K562 (cell line): ENCODE data around the gene MXD3. TPM values are rescaled to one million over a fixed set of nuclear protein-coding genes. Genes with fewer than 3 reads are reported as not detected.
A peak's percentile ranks its signal among the peaks of the same experiment; 100 is the strongest.

ENCODE experiments used
- E2F1 ChIP-seq: sonication (generic); formaldehyde crosslinking; IDR thresholded peaks from 2 replicates; pipeline ENCODE4 v1.8.1; 2023; ENCODE audit warnings: mild to moderate bottlenecking, missing genetic modification reagents, moderate library complexity
- E2F4 ChIP-seq: sonication (generic); formaldehyde crosslinking; IDR thresholded peaks from 2 replicates; pipeline ENCODE4 v1.8.0; 2022; ENCODE audit warnings: mild to moderate bottlenecking, low read depth, missing genetic modification reagents
- ELF2 ChIP-seq: fragments of 250-450 bp; sonication (Bioruptor Pico); IDR thresholded peaks from 2 replicates; pipeline ENCODE4 v1.5.0; 2021; ENCODE audit warnings: mild to moderate bottlenecking
- FOXJ3 ChIP-seq: sonication (generic); formaldehyde crosslinking; IDR thresholded peaks from 2 replicates; pipeline ENCODE4 v1.4.0; 2020; ENCODE audit warnings: mild to moderate bottlenecking, missing genetic modification reagents
- HLTF ChIP-seq: fragments of 450-650 bp; IDR thresholded peaks from 2 replicates; pipeline ENCODE4 v1.6.1; 2016
- HMG20B ChIP-seq: fragments of 250-450 bp; sonication (Bioruptor Pico); IDR thresholded peaks from 2 replicates; pipeline ENCODE4 v1.5.0; 2021; ENCODE audit warnings: mild to moderate bottlenecking
- HOMEZ ChIP-seq: fragments of 250-450 bp; sonication (Bioruptor Pico); IDR thresholded peaks from 2 replicates; pipeline ENCODE4 v1.4.0; 2020; ENCODE audit warnings: mild to moderate bottlenecking, moderate library complexity
- JUN ChIP-seq, 2 experiments: sonication (generic) in 1 of 2; formaldehyde crosslinking in 1 of 2; IDR thresholded peaks; 2 replicates each; pipeline versions ENCODE4 v1.6.1 to v1.8.0; 2012 to 2022; ENCODE audit warnings: borderline replicate concordance in 2 of 2, mild to moderate bottlenecking in 2 of 2, improper control_type of control experiment in 1 of 2, low read depth in 1 of 2, low read length in 1 of 2, missing genetic modification reagents in 1 of 2
- MAFG ChIP-seq: fragments of 450-650 bp; conservative IDR thresholded peaks from 2 replicates; pipeline ENCODE4 v1.6.1; 2016; ENCODE audit warnings: missing genetic modification characterization, missing compliant biosample characterization
- NR0B1 ChIP-seq: fragments of 450-650 bp; IDR thresholded peaks from one replicate; pipeline ENCODE4 v1.6.1; 2018; ENCODE audit warnings: mild to moderate bottlenecking, moderate library complexity; ENCODE audit not compliant: partially characterized antibody
- PHF20 ChIP-seq: fragments of 450-650 bp; IDR thresholded peaks from 2 replicates; pipeline ENCODE4 v1.6.1; 2018; ENCODE audit not compliant: partially characterized antibody
- POLR2H ChIP-seq: IDR thresholded peaks from 2 replicates; pipeline ENCODE4 v1.6.1; 2016; ENCODE audit warnings: missing genetic modification characterization, low read depth, mild to moderate bottlenecking, control low read depth, missing compliant biosample characterization, moderate library complexity
- PTTG1 ChIP-seq: fragments of 450-650 bp; IDR thresholded peaks from 2 replicates; pipeline ENCODE4 v1.6.1; 2016; ENCODE audit warnings: low read depth, mild to moderate bottlenecking, missing genetic modification characterization, missing compliant biosample characterization
- TEAD2 ChIP-seq: fragments of 450-650 bp; IDR thresholded peaks from 2 replicates; pipeline ENCODE4 v1.6.1; 2016; ENCODE audit warnings: missing genetic modification characterization, control low read depth, missing compliant biosample characterization
- TRIM24 ChIP-seq, 2 experiments: fragments of 450-650 bp; IDR thresholded peaks; 2 replicates each; pipeline ENCODE4 v1.6.1; 2016
- WHSC1 ChIP-seq: IDR thresholded peaks from one replicate; pipeline ENCODE4 v1.6.1; 2012; ENCODE audit warnings: low read length, control low read depth, inconsistent platforms
- ZBTB33 ChIP-seq: sonication (generic); formaldehyde crosslinking; IDR thresholded peaks from 2 replicates; pipeline ENCODE4 v1.8.1; 2023; ENCODE audit warnings: mild to moderate bottlenecking, missing genetic modification reagents
- ZC3H11A ChIP-seq: IDR thresholded peaks from 2 replicates; pipeline ENCODE4 v1.6.1; 2012; ENCODE audit warnings: low read depth, low read length, improper control_type of control experiment
- ZNF3 ChIP-seq: fragments of 250-450 bp; sonication (Bioruptor Pico); IDR thresholded peaks from 2 replicates; pipeline ENCODE4 v1.5.0; 2021; ENCODE audit warnings: mild to moderate bottlenecking, moderate library complexity
- ZNF511 ChIP-seq: sonication (generic); formaldehyde crosslinking; IDR thresholded peaks from 2 replicates; pipeline ENCODE4 v1.8.0; 2022; ENCODE audit warnings: mild to moderate bottlenecking, missing genetic modification reagents
- ZZZ3 ChIP-seq: fragments of 450-650 bp; IDR thresholded peaks from 2 replicates; pipeline ENCODE4 v1.6.1; 2016; ENCODE audit warnings: antibody characterized with exemption, mild to moderate bottlenecking, moderate library complexity
- polyA plus RNA-seq, 8 experiments: library from polyadenylated mRNA; depleted of rRNA in 4 of 8; stranded (reverse) in 5 of 8; unstranded in 3 of 8; fragments of >200 nt; fragmentation: Nextera tagmentation in 2 of 8; fragmentation: Illumina TruSeq in 1 of 8; extraction: Ambion mirVana in 2 of 8; extraction: Trizol in 1 of 8; gene quantifications; 2 replicates each; pipeline versions ENCODE4 v1.2.1 to v1.2.3, GENCODE V29; 2011 to 2014; ENCODE audit warnings: inconsistent platforms in 1 of 8, missing spikeins in 1 of 8
- total RNA-seq, 7 experiments: library from RNA; depleted of rRNA in 6 of 7; stranded (reverse); fragments of >200 nt in 6 of 7; fragmentation: Illumina TruSeq in 2 of 7; extraction: Trizol in 2 of 7; gene quantifications; 2 replicates each; pipeline versions ENCODE4 v1.2.1 to v1.2.3, GENCODE V29; 2011 to 2021; ENCODE audit warnings: low replicate concordance in 1 of 7

Gene MXD3
- total and polyA plus RNA-seq, 9 of the 15 experiments (the other 6 are each of a cell fraction or from before 2014, with no cell fraction given): 0.28 to 24.8 (median 4.5) TPM

- TF ChIP-seq ZNF511 (CRISPR knock-in tag) (no peak), ELF2 (no peak), ZBTB33 (CRISPR knock-in tag) (no peak), FOXJ3 (no peak), ZZZ3 (no peak), WHSC1 (no peak), ZNF3 (CRISPR knock-in tag) (no peak), PTTG1 (tag) (no peak), ZC3H11A (no peak), NR0B1 (no peak), TRIM24 (IDR thresholded peaks at IDR 0.05) (0 out of 4 replicates have a peak, but pooled peaks of 1 of the 2 experiments have one; percentile 9), HOMEZ (no peak), E2F4 (no peak), E2F1 (CRISPR knock-in tag) (0 out of 2 replicates have a peak, but pooled peaks have one; percentile 30), PHF20 (no peak), POLR2H (no peak), TEAD2 (tag) (no peak), HLTF (no peak), JUN (IDR thresholded peaks at IDR 0.05; ENCODE audit: borderline replicate concordance, low read depth, low read length) (no peak), JUN (CRISPR knock-in tag; IDR thresholded peaks at IDR 0.05; ENCODE audit: borderline replicate concordance) (no peak), MAFG (tag) (no peak), HMG20B (no peak)
Measured at GRCh38 chr5:177300236-177300880, 11.3 kb downstream of the MXD3 start (continued).
